Ishikawa (cell line): ENCODE measurements around the gene GPATCH4.

ENCODE experiments used
- CEBPB ChIP-seq: IDR thresholded peaks from 2 replicates; pipeline ENCODE4 v1.6.1; 2012
- EP300 ChIP-seq: IDR thresholded peaks from 2 replicates; pipeline ENCODE4 v1.6.1; 2012; ENCODE audit warnings: borderline replicate concordance
- FOXM1 ChIP-seq: IDR thresholded peaks from 2 replicates; pipeline ENCODE4 v1.6.1; 2012; ENCODE audit warnings: low read depth, borderline replicate concordance
- MAX ChIP-seq: IDR thresholded peaks from 2 replicates; pipeline ENCODE4 v1.6.1; 2012
- RAD21 ChIP-seq: IDR thresholded peaks from 2 replicates; pipeline ENCODE4 v1.6.1; 2012; ENCODE audit warnings: low read depth
- TAF1 ChIP-seq: IDR thresholded peaks from 2 replicates; pipeline ENCODE4 v1.6.1; 2012; ENCODE audit warnings: low read depth, mild to moderate bottlenecking
- TCF12 ChIP-seq: IDR thresholded peaks from 2 replicates; pipeline ENCODE4 v1.6.1; 2012; ENCODE audit warnings: low read depth
- TEAD4 ChIP-seq: IDR thresholded peaks from 2 replicates; pipeline ENCODE4 v1.6.1; 2012
- USF1 ChIP-seq: IDR thresholded peaks from 2 replicates; pipeline ENCODE4 v1.6.1; 2012
- TF ChIP-seq, protein P1 (sequence below): IDR thresholded peaks from 2 replicates; pipeline ENCODE4 v1.6.1; 2012; ENCODE audit warnings: low read depth, mild to moderate bottlenecking

DNA sequence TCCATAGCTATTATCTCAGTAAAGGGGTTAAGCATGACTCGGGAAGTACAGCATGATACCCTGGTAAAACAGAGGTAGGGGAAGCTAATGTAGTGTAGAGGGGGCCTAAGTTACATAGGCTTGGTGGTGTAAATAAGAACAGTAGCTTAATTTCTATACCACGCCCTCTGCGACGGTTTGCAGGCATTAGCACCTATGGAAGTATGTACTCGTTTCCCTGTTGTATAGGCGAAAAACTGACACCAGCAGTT is 10.2 kb downstream of the GPATCH4 start:
- no peak for TF ChIP-seq TAF1
- no peak for TF ChIP-seq MAX
- TF ChIP-seq RAD21: no peak
- no peak for TF ChIP-seq TEAD4
- TF ChIP-seq, protein P1, sequence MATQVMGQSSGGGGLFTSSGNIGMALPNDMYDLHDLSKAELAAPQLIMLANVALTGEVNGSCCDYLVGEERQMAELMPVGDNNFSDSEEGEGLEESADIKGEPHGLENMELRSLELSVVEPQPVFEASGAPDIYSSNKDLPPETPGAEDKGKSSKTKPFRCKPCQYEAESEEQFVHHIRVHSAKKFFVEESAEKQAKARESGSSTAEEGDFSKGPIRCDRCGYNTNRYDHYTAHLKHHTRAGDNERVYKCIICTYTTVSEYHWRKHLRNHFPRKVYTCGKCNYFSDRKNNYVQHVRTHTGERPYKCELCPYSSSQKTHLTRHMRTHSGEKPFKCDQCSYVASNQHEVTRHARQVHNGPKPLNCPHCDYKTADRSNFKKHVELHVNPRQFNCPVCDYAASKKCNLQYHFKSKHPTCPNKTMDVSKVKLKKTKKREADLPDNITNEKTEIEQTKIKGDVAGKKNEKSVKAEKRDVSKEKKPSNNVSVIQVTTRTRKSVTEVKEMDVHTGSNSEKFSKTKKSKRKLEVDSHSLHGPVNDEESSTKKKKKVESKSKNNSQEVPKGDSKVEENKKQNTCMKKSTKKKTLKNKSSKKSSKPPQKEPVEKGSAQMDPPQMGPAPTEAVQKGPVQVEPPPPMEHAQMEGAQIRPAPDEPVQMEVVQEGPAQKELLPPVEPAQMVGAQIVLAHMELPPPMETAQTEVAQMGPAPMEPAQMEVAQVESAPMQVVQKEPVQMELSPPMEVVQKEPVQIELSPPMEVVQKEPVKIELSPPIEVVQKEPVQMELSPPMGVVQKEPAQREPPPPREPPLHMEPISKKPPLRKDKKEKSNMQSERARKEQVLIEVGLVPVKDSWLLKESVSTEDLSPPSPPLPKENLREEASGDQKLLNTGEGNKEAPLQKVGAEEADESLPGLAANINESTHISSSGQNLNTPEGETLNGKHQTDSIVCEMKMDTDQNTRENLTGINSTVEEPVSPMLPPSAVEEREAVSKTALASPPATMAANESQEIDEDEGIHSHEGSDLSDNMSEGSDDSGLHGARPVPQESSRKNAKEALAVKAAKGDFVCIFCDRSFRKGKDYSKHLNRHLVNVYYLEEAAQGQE: no peak
- TF ChIP-seq USF1: no peak
- TF ChIP-seq EP300: no peak
- TF ChIP-seq FOXM1: no peak
- no peak for TF ChIP-seq TCF12
- no peak for TF ChIP-seq CEBPB
